Smooth muscle cell (in vitro differentiated cells): ENCODE results near the gene ABHD10. TPM values are rescaled to one million over a fixed set of nuclear protein-coding genes. Genes with fewer than 3 reads are reported as not detected.

Source experiments
- DNase-seq: peaks from one replicate; lab custom pipeline; 2025; ENCODE audit not compliant: unreplicated experiment; lab: John Stamatoyannopoulos, UW
- H2AFZ ChIP-seq: fragments of 200-600 bp; sonication (generic); 2 replicates; pipeline ENCODE4 v1.6.0; 2016; ENCODE audit warnings: antibody characterized with exemption, low read depth, mild to moderate bottlenecking
- H3F3A ChIP-seq: fragments of 200-600 bp; sonication (generic); 2 replicates; pipeline ENCODE4 v1.6.0; 2017; ENCODE audit warnings: antibody characterized with exemption, low read depth
- H3K27ac ChIP-seq: fragments of 200-600 bp; sonication (generic); 2 replicates; pipeline ENCODE4 v1.5.1; 2016; ENCODE audit warnings: low read depth, mild to moderate bottlenecking
- H3K27me3 ChIP-seq: fragments of 200-600 bp; sonication (generic); 2 replicates; pipeline ENCODE4 v1.6.1; 2016; ENCODE audit warnings: low read depth, mild to moderate bottlenecking
- H3K36me3 ChIP-seq: fragments of 200-600 bp; sonication (generic); 2 replicates; pipeline ENCODE4 v1.5.1; 2016; ENCODE audit warnings: low read depth
- H3K4me1 ChIP-seq: fragments of 200-600 bp; sonication (generic); 2 replicates; pipeline ENCODE4 v1.5.1; 2016; ENCODE audit warnings: low read depth
- H3K4me2 ChIP-seq: fragments of 200-600 bp; sonication (generic); 2 replicates; pipeline ENCODE4 v1.6.0; 2016; ENCODE audit warnings: mild to moderate bottlenecking
- H3K4me3 ChIP-seq: fragments of 200-600 bp; sonication (generic); 2 replicates; pipeline ENCODE4 v1.5.1; 2016; ENCODE audit warnings: mild to moderate bottlenecking
- H3K79me2 ChIP-seq: fragments of 200-600 bp; sonication (generic); 2 replicates; pipeline ENCODE4 v1.6.0; 2016; ENCODE audit warnings: low read depth, mild to moderate bottlenecking
- H3K9ac ChIP-seq: fragments of 200-600 bp; sonication (generic); 2 replicates; pipeline ENCODE4 v1.6.0; 2016; ENCODE audit warnings: low read depth
- H3K9me3 ChIP-seq: fragments of 200-600 bp; sonication (generic); replicated peaks from 2 replicates; pipeline ENCODE4 v1.5.1; 2016; ENCODE audit warnings: low read depth
- H4K20me1 ChIP-seq: fragments of 200-600 bp; sonication (generic); 2 replicates; pipeline ENCODE4 v1.6.0; 2016; ENCODE audit warnings: low read depth
- WGBS: methylation state at CpG from one replicate; pipeline ENCODE4 v1.1.7; 2016; ENCODE audit warnings: low lambda C conversion rate; 5-methylcytosine and 5-hydroxymethylcytosine counted together
- polyA plus RNA-seq: library from polyadenylated mRNA; unstranded; fragments of >200 nt; fragmentation: Nextera tagmentation; extraction: Ambion mirVana; gene quantifications from 2 replicates; pipeline ENCODE4 v1.2.1, GENCODE V29; 2016
- total RNA-seq: library from RNA; depleted of rRNA; stranded (reverse); fragments of >200 nt; gene quantifications from 2 replicates; pipeline ENCODE4 v1.2.3, GENCODE V29; 2014
- TF ChIP-seq, protein P1 (sequence below): fragments of 200-600 bp; sonication (generic); IDR thresholded peaks from 2 replicates; pipeline ENCODE4 v1.5.1; 2017; ENCODE audit warnings: borderline replicate concordance, mild to moderate bottlenecking, antibody characterized with exemption; ENCODE audit not compliant: insufficient read depth, poor library complexity, severe bottlenecking

The ABHD10 gene
- total and polyA plus RNA-seq, 2 experiments from 2014 or later = 44.1 to 44.9 TPM

DNA sequence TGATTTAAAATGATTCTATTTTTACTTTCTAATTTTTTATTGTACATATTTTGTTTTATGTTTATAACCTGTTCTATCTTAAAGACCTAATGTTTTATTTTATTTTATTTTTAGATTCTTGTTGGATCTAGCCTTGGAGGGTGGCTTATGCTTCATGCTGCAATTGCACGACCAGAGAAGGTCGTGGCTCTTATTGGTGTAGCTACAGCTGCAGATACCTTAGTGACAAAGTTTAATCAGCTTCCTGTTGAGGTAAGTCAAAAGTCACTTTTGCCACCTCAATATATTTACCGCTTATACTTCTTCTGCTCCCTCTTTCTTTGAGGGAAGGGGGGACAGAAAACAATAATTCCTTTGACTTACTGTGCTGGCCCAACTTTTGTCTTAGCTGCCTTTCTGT lies 8.0 kb downstream of the ABHD10 start:
- Histone ChIP-seq H3K9ac (no peak overlapping the region), H2AFZ (no peak overlapping the region), H3K9me3 (no peaks in the 10 kb centered on the region), H4K20me1 (peaks cover 52% of the 10 kb centered on the region), H3K4me3 (no peak overlapping the region), H3K36me3 (peaks cover 15% of the 10 kb centered on the region), H3K4me1 (no peaks in the 10 kb centered on the region), H3K4me2 (no peak overlapping the region), H3K79me2 (peaks cover 27% of the 10 kb centered on the region), H3K27me3 (no peaks in the 10 kb centered on the region), H3K27ac (no peak overlapping the region), H3F3A (peaks cover 11% of the 10 kb centered on the region)
- 99% methylated on average over 3 of the region's 3 CpGs for WGBS
- DNase-seq = no peak
- TF ChIP-seq, protein P1, sequence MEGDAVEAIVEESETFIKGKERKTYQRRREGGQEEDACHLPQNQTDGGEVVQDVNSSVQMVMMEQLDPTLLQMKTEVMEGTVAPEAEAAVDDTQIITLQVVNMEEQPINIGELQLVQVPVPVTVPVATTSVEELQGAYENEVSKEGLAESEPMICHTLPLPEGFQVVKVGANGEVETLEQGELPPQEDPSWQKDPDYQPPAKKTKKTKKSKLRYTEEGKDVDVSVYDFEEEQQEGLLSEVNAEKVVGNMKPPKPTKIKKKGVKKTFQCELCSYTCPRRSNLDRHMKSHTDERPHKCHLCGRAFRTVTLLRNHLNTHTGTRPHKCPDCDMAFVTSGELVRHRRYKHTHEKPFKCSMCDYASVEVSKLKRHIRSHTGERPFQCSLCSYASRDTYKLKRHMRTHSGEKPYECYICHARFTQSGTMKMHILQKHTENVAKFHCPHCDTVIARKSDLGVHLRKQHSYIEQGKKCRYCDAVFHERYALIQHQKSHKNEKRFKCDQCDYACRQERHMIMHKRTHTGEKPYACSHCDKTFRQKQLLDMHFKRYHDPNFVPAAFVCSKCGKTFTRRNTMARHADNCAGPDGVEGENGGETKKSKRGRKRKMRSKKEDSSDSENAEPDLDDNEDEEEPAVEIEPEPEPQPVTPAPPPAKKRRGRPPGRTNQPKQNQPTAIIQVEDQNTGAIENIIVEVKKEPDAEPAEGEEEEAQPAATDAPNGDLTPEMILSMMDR = no peak

DNA sequence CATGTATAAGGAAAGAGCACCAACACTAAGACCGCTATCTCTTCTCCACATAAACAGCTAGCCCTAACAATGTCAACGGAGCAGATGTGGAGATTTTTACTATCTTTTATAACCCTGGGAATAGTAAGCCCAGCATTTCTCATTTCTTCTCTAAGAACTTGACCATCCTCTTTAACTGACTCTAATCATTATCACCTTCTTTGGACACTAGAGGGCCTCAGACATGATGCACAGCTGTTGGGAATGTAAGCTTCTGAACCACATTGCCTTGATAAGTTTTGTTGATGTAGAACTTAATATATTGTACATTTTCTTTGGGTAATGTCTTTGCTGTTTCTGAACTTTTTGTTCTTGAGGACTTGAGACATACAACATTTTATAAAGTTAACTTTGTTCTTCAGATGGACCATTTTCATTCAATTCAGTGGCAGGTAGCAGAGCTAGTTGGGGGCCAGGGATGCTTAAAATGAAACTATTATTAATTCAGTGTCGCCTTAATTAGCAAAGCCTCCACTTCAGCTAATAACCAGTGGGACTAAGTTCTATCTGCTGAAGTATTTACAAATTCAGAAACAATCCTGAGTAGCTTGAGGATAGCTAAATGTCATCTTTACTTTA lies 10.3 kb downstream of the ABHD10 start:
- Histone ChIP-seq H3K4me3 (no peak overlapping the region), H3F3A (peaks cover 16% of the 10 kb centered on the region), H3K36me3 (peaks cover 16% of the 10 kb centered on the region), H3K4me1 (peaks cover 13% of the 10 kb centered on the region), H3K9ac (no peak overlapping the region), H3K27ac (no peak overlapping the region), H2AFZ (no peak overlapping the region), H3K27me3 (no peaks in the 10 kb centered on the region), H3K4me2 (no peak overlapping the region), H3K79me2 (peaks cover 7% of the 10 kb centered on the region), H4K20me1 (peaks cover 32% of the 10 kb centered on the region), H3K9me3 (no peaks in the 10 kb centered on the region)
- DNase-seq = no peak
- TF ChIP-seq, protein P1 = peak; percentile 75
- WGBS = 37% methylated on average over 3 of the region's 3 CpGs

DNA sequence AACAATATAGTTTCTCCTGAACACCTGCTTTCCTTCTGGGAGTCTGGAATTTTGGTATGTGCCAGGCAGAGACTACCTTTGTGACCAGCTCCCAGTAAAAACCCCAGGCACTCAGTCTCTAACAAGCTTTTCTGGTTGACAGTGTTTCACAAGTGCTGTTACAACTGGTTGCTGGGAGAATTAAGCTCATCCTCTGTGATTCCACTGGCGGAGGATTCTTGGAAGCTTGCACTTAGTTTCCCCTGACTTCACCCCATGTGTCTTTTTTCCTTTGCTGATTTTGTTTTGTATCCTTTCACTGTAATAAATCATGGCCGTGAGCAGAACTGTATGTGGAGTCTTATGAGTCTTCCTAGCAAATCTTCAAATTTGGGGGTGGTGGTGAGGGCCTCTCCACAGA lies 14.2 kb downstream of the ABHD10 start:
- H2AFZ ChIP-seq = no peak overlapping the region
- peaks cover 16% of the 10 kb centered on the region for H3K4me1 ChIP-seq
- no peak overlapping the region for H3K4me2 ChIP-seq
- H3K9me3 ChIP-seq = no peaks in the 10 kb centered on the region
- H3K27me3 ChIP-seq = peaks cover under 1% of the 10 kb centered on the region
- H3K36me3 ChIP-seq = peaks cover 9% of the 10 kb centered on the region
- peaks cover 7% of the 10 kb centered on the region for H3K79me2 ChIP-seq
- TF ChIP-seq, protein P1 = no peak
- H3K9ac ChIP-seq = no peak overlapping the region
- peaks cover 10% of the 10 kb centered on the region for H3F3A ChIP-seq
- 93% methylated on average over 2 of the region's 2 CpGs for WGBS
- no peak for DNase-seq
- no peak overlapping the region for H3K27ac ChIP-seq
- H3K4me3 ChIP-seq = no peak overlapping the region
- peaks cover 20% of the 10 kb centered on the region for H4K20me1 ChIP-seq
